Neural cell (in vitro differentiated cells): ENCODE results near the gene PAGE4.

Experiments
- EP300 ChIP-seq: fragments of 450-650 bp; conservative IDR thresholded peaks from 2 replicates; pipeline ENCODE4 v1.6.1; 2014; ENCODE audit warnings: antibody characterized with exemption, mild to moderate bottlenecking, moderate library complexity; ENCODE audit not compliant: poor library complexity, severe bottlenecking
- EZH2 ChIP-seq: fragments of 200-600, 300-800 bp; shearing (Covaris generic), sonication (generic); IDR thresholded peaks from 2 replicates; pipeline ENCODE4 v1.6.1; 2014; ENCODE audit warnings: antibody characterized with exemption, low read length, borderline replicate concordance, mild to moderate bottlenecking; ENCODE audit not compliant: insufficient read depth, poor library complexity, severe bottlenecking
- POLR2AphosphoS5 ChIP-seq: IDR thresholded peaks from 2 replicates; pipeline ENCODE4 v1.6.1; 2012
- RAD21 ChIP-seq: fragments of 450-650 bp; conservative IDR thresholded peaks from 2 replicates; pipeline ENCODE4 v1.6.1; 2014; ENCODE audit warnings: antibody characterized with exemption, mild to moderate bottlenecking, moderate library complexity
- REST ChIP-seq: IDR thresholded peaks from 2 replicates; pipeline ENCODE4 v1.6.1; 2012; ENCODE audit warnings: borderline replicate concordance
- SMC3 ChIP-seq: fragments of 450-650 bp; conservative IDR thresholded peaks from 2 replicates; pipeline ENCODE4 v1.6.1; 2014; ENCODE audit warnings: antibody characterized with exemption, mild to moderate bottlenecking, moderate library complexity; ENCODE audit not compliant: poor library complexity
- TAF1 ChIP-seq: IDR thresholded peaks from 2 replicates; pipeline ENCODE4 v1.6.1; 2012; ENCODE audit warnings: low read depth
- TF ChIP-seq, protein P1 (sequence below): fragments of 450-650 bp; IDR thresholded peaks from 2 replicates; pipeline ENCODE4 v1.5.1; 2014; ENCODE audit warnings: antibody characterized with exemption, mild to moderate bottlenecking, moderate library complexity; ENCODE audit not compliant: poor library complexity, severe bottlenecking

DNA sequence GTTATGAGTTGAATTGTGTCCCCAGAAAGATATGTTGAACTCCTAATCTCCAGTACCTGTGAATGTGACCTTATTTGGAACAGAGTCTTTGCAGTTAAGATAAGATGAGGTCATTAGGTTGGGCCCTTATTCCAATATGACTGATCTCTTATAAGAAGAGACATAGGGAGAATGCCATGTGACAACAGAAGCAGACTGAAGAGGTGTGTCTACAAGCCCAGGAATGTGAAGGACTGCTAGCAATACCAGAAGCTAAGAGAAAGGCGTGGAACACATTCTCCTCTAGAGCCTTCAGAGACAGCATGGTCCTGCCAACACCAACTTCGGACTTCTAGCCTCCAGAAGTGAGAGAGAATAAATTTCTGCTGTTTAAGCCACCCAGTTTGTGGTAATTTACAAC lies 27.7 kb downstream of the PAGE4 start:
- TF ChIP-seq EZH2 (no peak), POLR2AphosphoS5 (no peak), TAF1 (no peak), REST (no peak), EP300 (no peak), RAD21 (no peak), SMC3 (no peak)
- TF ChIP-seq, protein P1, sequence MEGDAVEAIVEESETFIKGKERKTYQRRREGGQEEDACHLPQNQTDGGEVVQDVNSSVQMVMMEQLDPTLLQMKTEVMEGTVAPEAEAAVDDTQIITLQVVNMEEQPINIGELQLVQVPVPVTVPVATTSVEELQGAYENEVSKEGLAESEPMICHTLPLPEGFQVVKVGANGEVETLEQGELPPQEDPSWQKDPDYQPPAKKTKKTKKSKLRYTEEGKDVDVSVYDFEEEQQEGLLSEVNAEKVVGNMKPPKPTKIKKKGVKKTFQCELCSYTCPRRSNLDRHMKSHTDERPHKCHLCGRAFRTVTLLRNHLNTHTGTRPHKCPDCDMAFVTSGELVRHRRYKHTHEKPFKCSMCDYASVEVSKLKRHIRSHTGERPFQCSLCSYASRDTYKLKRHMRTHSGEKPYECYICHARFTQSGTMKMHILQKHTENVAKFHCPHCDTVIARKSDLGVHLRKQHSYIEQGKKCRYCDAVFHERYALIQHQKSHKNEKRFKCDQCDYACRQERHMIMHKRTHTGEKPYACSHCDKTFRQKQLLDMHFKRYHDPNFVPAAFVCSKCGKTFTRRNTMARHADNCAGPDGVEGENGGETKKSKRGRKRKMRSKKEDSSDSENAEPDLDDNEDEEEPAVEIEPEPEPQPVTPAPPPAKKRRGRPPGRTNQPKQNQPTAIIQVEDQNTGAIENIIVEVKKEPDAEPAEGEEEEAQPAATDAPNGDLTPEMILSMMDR = no peak
